Amygdala (tissue), 56 donors: ENCODE results near the gene RPS19BP1.
"Not testable (repeated sequence)": the region's sequence is repeated elsewhere in the genome, so short reads cannot be mapped to it uniquely, and the experiment has no call there.

Source experiments
- DNase-seq, 56 donors: peaks; one replicate each; lab custom pipeline; 2025; lab: John Stamatoyannopoulos, UW

The RPS19BP1 gene

DNA sequence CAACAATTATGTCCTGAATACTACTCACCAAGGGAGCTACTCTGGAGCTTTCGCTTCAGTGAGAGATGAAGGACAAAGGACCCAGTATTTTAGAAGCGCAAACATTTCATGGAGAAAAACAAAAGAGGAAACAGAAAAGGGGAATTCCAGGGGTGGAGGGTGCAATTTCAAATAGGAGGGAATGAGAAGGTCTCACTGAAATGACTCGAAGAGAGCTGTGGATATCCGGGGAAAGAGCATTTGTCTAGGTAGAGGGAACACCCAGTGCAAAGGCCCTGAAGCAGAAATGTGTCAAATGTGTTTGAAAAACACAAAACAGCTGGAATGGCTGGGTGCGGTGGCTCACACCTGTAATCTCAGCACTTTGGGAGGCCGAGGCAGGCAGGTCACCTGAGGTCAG, 2.4 kb downstream of the RPS19BP1 start:
- no peak for DNase-seq

DNA sequence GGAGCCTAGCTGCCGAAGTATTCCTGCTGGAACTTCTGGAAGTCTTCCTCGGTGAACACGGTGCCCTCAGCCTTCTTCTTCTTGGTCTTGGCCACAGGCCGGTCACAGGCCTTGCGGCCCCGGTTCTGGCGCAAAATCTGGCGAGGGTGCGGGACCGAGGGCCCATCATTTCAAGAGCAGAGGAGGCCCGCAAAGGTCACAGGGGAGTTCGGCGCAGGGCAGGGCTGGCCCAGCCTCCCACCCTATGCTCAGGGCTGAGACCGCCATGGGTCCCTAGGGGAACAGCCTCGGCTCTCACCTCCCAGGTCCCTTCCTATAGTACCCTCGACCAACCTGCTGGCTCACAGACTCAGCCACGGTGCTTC, 3.1 kb downstream of the RPS19BP1 start:
- no peak for DNase-seq

DNA sequence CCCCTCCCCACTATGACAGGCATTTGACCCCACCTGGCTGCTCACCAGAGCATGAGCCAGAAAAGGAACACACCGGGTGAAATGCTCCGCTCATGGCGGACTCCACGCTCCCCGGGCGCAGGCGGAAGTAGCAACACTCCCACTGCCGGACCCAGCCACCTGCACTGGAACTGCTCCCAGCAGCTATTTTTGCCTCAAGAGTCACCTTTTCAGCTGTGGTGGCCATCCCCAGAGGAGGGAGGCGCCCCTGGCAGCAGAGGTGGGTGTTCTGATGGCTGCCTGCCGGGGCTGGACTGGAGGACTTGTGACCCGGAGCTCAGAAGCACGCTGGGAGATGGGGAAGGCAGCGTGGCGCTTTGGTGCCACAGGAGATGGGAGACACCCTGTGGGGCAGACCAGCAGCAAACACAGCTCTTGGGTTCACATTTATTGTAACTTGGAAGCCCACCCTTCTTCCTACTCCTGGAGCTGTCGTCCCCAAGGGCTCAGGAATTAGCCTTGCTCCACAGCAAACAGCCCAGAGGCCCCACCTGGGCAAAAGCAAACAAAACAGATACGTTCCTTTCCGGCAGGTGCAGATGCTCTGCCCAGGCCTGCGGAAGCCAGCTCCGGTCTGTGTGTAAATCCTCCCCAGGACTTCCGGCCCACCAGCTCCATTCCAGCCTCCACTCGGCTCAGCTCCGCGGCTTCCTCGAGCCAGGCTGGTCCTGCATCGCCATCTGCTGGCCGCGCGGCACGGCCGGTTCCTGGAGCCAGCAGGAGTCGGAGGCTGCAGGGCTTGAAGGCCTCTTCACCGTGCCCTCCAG, 3.7 kb downstream of the RPS19BP1 start:
- peak; percentile 17 to 94 (median 82) for DNase-seq

DNA sequence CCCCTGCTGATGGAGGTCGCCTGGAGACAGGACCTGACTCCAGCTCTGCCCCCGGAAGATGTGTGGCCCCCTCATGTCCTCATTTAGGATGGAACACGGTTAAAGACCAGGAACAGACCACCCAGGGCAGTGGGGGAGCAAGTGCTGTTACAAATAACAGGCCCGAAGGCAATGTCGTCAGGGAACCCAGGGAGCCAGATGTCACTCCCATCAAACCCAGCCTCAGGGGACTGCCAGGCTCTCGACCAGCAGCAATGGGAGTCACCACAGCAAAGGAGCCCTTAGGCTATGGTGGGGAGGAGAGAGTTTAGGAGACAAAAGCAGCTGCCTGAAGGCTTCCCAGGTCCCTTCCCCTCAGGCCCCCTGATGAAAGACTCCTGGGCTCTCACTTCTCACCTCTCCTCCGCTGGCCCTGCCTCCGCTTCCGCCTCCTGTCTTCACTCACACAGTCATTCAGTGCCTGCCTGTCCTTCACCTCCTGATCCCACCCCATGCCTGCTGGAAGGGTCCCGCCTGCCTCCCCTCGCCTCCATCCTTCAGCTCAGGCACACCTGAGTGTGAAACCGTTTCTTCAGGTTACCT, 4.4 kb downstream of the RPS19BP1 start:
- no peak for DNase-seq

DNA sequence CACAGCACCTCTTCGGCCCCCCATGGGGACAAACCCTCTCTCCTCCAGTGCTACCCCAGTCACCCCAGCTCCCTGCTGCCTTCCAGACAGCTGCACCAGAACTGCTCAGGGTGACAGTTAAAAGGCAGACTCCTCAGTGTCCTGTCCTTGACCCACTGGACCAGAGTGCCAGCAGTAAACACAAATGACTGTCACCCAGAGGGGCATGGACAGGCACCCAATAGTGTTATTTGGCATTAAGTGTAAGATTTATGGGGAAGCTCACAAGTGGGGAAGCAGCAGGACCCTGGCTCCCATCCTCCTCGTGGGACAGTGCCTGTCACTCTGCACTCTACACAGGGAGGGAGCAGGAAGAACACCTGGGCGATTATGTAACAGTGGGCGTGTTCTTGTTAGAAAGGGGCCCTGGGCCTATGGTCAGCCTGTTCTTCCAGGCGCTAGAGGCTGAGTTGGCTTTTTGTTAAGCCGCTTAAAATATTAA, 5.0 kb downstream of the RPS19BP1 start:
- DNase-seq: no peak

DNA sequence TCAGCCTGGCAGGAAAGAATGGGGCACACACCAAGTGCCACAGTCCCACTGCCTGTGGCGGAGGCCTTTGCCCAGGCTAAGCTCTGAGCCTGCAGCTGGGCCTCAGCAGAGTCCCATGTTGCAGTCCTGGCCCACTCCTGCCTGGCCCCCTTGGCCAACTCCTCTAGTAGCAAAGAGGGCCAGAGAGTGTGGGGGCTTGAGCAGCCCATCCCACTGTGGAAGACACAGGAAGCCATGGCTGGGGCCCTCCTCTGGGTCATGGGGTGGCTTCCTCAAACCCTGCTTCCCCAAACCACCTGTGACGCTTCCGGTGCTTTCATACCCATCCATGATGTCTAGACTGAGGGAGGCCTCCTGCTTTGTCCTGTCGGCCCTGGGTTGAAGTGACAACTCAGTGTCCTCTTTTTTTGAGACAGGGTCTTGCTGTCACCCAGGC, 5.8 kb downstream of the RPS19BP1 start:
- DNase-seq: no peak

DNA sequence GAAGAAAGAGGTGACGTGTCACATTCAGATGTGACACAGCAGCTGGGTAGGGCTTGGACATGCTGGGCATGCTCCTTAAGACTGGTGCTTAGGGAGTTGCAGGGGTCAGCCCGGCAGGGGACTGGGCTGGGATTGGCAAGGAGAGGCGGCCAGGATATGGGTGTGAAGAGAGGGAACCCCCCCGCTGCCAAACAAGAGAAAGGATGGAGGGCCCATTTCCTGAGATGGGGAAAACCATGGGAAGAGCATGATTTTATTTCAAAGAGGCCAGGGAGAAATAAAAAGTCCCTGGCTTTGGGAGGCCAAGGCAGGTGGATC, 6.9 kb downstream of the RPS19BP1 start:
- DNase-seq: no peak

DNA sequence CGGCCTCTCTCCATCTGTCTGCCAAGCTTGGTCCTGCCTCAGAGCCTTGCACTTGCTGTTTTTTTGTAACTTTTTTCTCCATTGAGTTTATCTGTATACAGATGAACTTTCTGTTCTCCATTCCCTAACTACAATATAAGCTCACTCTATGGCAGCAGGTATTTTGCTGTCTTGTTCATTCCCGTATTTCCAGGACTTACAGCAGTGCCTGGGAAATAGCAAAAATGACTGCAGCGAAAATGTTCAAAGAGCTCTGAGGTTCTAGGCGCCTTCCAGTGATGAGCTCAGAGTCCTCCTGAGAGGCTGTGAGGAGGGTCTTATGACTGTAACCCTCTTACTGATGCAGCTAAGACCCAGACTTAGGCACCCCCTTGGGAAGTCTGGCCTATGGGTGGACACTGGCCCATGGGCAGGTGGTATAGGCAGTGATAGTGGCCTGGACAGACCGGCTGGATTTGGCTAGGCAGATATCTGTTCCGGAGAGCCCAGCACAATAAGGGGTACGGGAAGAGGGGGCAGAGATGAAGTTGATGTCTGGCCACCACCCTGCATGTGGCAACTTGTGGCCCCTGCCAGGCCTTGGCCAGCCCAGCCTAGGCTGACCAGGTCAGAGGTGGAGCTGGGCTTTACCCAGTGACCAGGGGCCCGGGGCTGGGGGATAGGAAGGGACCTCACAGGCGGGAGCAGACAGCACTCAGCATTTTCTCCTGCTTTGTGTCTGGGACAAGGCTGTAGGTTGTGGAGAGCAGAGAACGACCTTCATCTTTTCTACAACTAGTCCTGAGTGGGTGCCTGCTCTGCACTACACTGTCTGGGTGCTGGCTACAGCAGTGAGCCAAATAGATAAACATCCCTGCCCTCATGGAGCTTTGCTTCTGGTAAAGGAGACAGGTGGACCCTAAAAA, 7.5 kb downstream of the RPS19BP1 start:
- no peak for DNase-seq

DNA sequence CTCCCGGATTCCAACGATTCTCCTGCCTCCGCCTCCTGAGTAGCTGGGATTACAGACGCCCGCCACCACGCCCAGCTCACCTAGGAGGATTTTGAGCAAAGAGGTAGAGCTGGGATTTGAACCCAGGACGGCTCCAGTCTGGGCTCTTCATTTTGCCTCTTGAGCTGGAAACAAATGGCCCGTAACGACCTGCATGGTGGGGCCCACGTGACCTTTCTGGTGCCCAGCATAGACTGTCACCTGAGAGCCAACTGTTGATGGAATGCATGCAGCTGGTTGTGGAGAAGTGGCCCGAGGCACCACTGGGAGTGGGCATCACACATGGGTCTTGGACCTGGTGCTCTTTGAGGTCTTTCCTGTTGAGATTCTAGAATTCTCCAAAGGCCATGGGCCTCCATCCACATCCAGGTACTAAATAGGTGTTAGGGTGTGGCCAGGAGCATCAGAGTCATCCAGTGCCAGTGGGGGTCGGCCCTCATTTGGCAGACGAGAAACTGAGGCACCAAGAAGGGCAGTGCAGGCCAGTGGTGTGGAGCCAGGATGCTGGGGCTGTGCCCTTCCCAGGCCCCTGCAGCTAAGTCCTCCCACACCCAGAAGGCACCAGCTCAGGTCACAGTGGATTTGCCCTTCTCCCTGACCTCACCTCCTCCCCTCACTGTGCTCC, 8.3 kb downstream of the RPS19BP1 start:
- DNase-seq: no peak

DNA sequence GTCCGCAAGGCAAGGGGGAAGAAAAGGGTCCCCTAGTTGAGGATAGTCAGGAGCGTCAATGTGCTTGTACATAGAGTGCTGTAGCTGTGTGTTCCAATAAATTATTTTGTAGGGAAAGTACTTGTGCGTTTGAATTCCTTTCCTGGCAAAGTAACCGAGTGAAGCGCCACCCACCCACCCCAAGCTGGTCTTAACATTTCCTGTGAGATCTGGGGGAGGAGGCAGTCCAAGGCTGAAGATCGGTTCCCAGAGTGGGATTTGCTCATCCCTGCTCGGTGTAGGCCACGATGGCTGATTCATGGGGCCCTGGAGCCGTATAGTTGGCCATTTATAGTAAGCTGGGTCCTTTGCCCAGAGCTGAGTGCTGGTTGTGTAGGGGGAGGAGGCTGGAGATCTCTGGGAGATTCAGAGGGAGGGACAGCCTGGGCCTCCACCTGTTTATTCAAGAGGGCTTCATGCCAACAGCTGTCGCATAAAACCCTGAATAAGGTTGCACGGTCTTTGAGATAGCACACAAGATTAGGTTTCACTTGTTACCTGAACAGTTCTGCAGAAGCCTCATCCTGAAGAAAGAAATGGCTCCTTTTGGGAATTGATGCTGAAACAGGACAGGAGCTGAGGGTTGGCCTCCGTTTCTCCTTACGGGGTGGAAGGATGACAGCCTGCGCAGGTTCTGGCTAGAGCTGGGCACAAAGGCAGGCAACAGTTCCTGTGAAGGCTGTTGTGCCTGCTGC, 9.8 kb downstream of the RPS19BP1 start:
- peak in 14 of 56 donors; percentile 17 to 63 (median 36) for DNase-seq

DNA sequence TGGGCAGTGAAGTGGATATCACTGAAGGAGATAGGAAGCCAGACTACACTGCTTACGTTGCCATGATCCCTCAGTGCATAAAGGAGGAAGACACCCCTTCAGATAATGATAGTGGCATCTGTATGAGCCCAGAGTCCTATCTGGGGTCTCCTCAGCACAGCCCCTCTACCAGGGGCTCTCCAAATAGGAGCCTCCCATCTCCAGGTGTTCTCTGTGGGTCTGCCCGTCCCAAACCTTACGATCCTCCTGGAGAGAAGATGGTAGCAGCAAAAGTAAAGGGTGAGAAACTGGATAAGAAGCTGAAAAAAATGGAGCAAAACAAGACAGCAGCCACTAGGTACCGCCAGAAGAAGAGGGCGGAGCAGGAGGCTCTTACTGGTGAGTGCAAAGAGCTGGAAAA, 10.5 kb downstream of the RPS19BP1 start:
- not testable (repeated sequence) for DNase-seq

DNA sequence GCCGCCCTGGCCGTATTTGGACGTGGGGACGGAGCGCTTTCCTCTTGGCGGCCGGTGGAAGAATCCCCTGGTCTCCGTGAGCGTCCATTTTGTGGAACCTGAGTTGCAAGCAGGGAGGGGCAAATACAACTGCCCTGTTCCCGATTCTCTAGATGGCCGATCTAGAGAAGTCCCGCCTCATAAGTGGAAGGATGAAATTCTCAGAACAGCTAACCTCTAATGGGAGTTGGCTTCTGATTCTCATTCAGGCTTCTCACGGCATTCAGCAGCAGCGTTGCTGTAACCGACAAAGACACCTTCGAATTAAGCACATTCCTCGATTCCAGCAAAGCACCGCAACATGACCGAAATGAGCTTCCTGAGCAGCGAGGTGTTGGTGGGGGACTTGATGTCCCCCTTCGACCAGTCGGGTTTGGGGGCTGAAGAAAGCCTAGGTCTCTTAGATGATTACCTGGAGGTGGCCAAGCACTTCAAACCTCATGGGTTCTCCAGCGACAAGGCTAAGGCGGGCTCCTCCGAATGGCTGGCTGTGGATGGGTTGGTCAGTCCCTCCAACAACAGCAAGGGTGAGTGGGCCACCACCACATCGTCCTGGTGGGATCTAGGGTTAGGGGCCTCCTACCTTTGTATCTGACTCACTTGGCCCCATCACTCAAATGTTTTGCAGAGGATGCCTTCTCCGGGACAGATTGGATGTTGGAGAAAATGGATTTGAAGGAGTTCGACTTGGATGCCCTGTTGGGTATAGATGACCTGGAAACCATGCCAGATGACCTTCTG, 11.3 kb downstream of the RPS19BP1 start:
- not testable (repeated sequence) for DNase-seq

DNA sequence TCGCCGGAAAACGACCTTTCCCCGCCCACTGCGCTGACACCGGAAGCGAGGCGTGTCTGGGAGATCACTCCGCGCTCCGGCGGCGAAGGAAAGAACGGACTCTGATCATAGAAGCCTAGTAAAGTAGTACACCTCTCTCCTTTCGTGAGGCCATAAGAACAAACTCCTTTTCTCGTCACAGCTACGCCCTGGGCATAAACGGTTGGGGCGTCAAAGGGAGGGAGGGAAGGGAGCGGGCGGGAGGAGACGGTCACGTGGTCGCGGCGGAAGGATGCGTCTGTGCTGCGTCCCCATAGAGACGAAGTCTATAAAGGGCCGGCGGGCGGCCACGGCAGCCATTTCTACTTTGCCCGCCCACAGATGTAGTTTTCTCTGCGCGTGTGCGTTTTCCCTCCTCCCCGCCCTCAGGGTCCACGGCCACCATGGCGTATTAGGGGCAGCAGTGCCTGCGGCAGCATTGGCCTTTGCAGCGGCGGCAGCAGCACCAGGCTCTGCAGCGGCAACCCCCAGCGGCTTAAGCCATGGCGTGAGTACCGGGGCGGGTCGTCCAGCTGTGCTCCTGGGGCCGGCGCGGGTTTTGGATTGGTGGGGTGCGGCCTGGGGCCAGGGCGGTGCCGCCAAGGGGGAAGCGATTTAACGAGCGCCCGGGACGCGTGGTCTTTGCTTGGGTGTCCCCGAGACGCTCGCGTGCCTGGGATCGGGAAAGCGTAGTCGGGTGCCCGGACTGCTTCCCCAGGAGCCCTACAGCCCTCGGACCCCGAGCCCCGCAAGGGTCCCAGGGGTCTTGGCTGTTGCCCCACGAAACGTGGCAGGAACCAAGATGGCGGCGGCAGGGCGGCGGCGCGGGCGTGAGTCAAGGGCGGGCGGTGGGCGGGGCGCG, 12.1 kb downstream of the RPS19BP1 start, which contains the start of gene ATF4:
Gene ATF4 (plus strand): TSS at position 337 of the 880 bp plus-strand sequence. CDS start 884 bp downstream, outside the sequence.
- peak; percentile 51 to 99 (median 90) for DNase-seq

DNA sequence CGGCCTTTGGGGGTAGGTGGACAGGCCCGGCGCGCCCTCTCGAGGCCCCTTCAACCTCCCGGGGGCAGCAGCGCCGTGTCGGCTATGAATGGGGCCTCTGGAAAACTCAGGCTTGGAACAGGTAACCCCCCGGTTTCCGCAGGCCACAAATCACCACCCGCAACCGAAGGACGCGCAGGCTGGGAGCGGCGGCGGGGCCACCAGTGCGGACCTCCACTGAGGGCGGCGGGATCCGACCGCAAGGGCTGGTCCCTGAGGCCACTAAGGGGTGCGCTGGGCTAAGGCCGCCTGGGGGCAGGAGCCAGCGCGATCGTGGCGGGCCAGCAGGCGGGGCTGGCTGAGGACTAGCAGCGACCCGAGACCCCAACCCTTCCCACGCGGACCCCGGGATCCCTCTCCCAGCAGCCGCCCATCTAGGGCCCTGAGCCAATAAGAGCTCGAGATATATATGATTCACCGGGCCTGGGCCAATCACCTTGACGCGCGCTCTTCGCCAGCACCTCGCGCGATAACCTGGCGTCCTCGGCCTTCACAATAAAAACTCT, 12.8 kb downstream of the RPS19BP1 start:
- DNase-seq: peak in 44 of 56 donors; percentile 27 to 94 (median 85)

DNA sequence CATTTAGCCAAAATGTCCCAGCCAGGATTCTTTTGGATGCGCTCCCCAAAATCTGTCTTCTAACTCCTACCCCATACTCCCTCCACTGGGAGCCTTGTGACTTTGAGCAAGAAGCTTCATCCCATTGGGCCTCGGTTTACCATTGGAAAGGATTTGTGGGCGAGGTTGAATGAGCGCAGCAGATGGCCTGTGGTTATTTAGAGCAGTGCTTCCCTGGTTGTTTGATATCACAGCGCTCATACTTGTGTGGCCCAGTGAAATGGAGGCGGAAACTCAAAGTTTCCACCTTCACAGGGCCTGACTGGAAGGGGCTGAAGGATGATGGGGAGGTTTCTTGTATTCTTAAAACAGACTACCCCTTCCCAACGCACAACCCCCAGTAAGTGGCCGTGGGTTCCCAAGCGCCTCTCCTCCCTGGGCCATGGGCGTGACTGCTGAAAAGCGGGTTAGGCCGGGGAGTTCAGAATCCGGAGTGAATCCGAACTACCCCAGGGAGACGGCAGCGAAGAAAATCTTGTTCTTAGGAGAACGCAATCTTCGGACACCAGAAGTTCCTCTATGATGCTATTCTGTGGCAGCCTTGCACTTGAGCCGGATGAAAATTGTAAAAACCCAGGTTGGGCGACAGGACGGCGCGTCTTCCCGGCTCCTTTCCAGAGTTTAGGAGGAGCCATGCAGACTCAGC, 13.4 kb downstream of the RPS19BP1 start:
- peak in 4 of 56 donors; percentile 21 to 58 (median 46) for DNase-seq

DNA sequence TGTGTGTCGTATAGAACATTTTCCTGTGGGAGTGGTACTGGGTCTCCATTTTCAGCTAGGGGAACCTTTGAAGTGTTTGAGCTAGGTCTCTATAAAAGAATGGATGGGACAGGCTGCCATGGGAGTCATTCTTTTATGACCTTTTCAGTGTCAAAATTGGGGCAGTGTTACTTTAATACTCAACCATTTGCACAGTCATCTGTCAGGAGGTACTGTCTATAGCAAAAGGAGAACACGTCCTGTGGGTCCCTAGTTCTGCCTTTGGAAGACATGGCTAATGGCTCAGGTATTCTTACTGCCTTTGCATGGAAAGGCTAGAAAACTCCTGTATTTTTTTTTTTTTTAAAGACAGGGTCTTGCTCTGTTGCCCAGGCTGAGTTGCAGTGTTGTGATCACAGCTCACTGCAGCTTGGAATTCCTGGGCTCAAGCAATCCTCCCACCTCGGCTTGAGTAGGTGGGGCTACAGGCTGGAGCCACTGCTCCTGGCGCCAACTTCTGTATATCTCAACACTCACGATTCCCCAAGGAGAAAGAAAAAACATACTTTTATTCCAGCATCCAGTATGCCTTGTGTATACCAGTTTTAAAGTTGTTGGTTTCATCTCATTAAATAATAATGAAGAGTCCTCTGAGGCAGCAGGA, 14.3 kb downstream of the RPS19BP1 start:
- DNase-seq: no peak

DNA sequence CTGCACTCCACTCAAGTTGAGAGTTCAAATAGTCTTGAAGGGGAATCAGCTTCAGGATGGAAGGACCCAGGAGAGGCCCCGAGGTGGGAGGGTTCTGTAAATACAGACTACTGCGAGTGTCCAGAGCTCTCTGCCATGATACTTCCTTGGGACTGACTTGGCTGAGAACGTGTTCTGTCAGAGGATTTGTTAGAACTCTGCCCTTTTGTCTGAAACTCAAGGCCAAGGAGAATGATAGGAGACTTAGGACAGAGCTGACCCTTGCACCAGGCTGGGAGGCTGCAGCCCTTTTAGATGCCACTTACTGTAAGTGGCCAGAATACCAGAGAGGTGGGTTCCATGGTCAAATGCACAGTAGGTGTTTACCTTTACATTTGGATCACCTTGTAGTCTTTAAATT, 15.1 kb downstream of the RPS19BP1 start:
- DNase-seq: no peak
